Upper lobe of left lung (tissue), 4 donors: ENCODE measurements around the gene TLX3.

Experiments used
- POLR2A ChIP-seq, 4 donors: fragments of 450-650 bp; IDR thresholded peaks; one replicate each; pipeline ENCODE4 v1.5.1; 2016 to 2017; ENCODE audit warnings: antibody characterized with exemption in 4 of 4, mild to moderate bottlenecking in 2 of 4
- TF ChIP-seq, protein P1 (sequence below), 6 experiments: fragments of 450-650 bp in 4 of 6; fragments of 200-600 bp in 2 of 6; sonication (generic) in 2 of 6; IDR thresholded peaks; one replicate each; pipeline ENCODE4 v1.5.1; 2016 to 2019; ENCODE audit warnings: antibody characterized with exemption in 6 of 6

DNA sequence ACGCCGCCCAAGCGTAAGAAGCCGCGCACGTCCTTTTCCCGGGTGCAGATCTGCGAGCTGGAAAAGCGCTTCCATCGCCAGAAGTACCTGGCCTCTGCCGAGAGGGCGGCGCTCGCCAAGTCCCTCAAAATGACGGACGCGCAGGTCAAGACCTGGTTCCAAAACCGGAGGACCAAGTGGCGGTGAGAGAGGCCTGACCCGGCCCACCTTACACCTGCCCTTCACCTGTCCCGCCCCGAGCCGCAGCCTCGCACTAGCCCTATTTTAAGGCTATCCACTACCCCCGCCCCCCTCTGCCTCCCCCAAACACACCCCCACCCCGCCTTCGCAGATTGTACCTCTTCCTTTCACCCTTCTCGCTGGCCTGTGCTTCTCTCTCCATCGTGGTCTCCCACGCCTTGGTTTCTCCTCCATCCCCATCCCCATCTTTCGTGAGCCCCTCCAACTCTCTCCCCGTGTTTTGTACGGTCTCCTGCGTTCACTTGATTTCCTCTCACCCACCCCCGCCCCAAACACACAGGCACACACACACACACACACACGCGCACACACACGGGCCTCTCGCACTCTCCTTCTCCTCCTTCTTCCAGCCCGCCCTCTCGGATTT, 1.3 kb downstream of the TLX3 start:
- TF ChIP-seq POLR2A (IDR thresholded peaks at IDR 0.05), result no peak
- TF ChIP-seq, protein P1, sequence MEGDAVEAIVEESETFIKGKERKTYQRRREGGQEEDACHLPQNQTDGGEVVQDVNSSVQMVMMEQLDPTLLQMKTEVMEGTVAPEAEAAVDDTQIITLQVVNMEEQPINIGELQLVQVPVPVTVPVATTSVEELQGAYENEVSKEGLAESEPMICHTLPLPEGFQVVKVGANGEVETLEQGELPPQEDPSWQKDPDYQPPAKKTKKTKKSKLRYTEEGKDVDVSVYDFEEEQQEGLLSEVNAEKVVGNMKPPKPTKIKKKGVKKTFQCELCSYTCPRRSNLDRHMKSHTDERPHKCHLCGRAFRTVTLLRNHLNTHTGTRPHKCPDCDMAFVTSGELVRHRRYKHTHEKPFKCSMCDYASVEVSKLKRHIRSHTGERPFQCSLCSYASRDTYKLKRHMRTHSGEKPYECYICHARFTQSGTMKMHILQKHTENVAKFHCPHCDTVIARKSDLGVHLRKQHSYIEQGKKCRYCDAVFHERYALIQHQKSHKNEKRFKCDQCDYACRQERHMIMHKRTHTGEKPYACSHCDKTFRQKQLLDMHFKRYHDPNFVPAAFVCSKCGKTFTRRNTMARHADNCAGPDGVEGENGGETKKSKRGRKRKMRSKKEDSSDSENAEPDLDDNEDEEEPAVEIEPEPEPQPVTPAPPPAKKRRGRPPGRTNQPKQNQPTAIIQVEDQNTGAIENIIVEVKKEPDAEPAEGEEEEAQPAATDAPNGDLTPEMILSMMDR (IDR thresholded peaks at IDR 0.05), result no peak
